Mesothelial cell of epicardium (in vitro differentiated cells): ENCODE data around the gene PPP1R14C. TPM values are rescaled to one million over a fixed set of nuclear protein-coding genes. Genes with fewer than 3 reads are reported as not detected.

Source experiments
- DNase-seq, 2 experiments: peaks; one replicate each; pipeline ENCODE4 v3.0.0; 2021; ENCODE audit warnings: low spot score in 2 of 2; ENCODE audit not compliant: unreplicated experiment in 2 of 2
- H3K27ac Mint-ChIP-seq: 2 replicates; pipeline ENCODE4 v1.8.0; 2021; ENCODE audit warnings: mixed read lengths
- H3K27me3 Mint-ChIP-seq: 2 replicates; pipeline ENCODE4 v1.8.0; 2021; ENCODE audit warnings: low read depth, mixed read lengths
- H3K36me3 Mint-ChIP-seq: 2 replicates; pipeline ENCODE4 v1.8.0; 2021; ENCODE audit warnings: mixed read lengths
- H3K4me1 Mint-ChIP-seq: 2 replicates; pipeline ENCODE4 v1.8.0; 2021; ENCODE audit warnings: mixed read lengths
- H3K4me3 Mint-ChIP-seq: 2 replicates; pipeline ENCODE4 v1.8.0; 2021; ENCODE audit warnings: mild to moderate bottlenecking, moderate library complexity, mixed read lengths
- H3K9me3 Mint-ChIP-seq: 2 replicates; pipeline ENCODE4 v1.8.0; 2021; ENCODE audit warnings: mixed read lengths
- total RNA-seq: library from RNA; stranded (reverse); gene quantifications from 3 replicates; pipeline ENCODE4 v1.2.1, GENCODE V29; 2021
- TF ChIP-seq, protein P1 (sequence below): fragments of 200-600 bp; sonication (generic); IDR thresholded peaks from one replicate; pipeline ENCODE4 v1.5.0; 2021; ENCODE audit warnings: antibody characterized with exemption; ENCODE audit not compliant: unreplicated experiment

Gene PPP1R14C
- total RNA-seq, 1 donor from 2014 or later: 0.27 TPM

DNA sequence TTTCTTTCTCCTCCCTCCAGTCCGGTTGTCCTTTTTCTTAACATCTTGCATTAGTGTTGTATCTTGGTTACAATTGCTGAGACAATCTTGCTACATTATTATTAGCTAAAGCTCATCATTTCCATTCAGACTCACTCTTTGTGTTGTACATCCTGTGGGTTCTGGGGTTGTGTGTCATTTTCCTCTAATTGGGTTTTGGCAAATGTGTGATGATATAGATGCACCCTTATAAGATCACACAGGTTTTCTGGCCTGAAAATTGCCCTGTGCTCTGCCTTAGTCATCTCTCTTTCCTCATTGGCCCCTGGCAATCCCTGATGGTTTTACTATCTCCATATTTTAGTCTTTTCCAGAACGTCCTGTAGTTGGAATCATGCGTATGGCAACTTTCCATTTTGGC, 60.1 kb downstream of the PPP1R14C start:
- H3K27ac Mint-ChIP-seq: no peak overlapping the region
- no peak overlapping the region for H3K4me3 Mint-ChIP-seq
- peaks cover 13% of the 10 kb centered on the region for H3K27me3 Mint-ChIP-seq
- TF ChIP-seq, protein P1, sequence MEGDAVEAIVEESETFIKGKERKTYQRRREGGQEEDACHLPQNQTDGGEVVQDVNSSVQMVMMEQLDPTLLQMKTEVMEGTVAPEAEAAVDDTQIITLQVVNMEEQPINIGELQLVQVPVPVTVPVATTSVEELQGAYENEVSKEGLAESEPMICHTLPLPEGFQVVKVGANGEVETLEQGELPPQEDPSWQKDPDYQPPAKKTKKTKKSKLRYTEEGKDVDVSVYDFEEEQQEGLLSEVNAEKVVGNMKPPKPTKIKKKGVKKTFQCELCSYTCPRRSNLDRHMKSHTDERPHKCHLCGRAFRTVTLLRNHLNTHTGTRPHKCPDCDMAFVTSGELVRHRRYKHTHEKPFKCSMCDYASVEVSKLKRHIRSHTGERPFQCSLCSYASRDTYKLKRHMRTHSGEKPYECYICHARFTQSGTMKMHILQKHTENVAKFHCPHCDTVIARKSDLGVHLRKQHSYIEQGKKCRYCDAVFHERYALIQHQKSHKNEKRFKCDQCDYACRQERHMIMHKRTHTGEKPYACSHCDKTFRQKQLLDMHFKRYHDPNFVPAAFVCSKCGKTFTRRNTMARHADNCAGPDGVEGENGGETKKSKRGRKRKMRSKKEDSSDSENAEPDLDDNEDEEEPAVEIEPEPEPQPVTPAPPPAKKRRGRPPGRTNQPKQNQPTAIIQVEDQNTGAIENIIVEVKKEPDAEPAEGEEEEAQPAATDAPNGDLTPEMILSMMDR: no peak
- H3K36me3 Mint-ChIP-seq: no peaks in the 10 kb centered on the region
- no peaks in the 10 kb centered on the region for H3K9me3 Mint-ChIP-seq
- peaks cover 3% of the 10 kb centered on the region for H3K4me1 Mint-ChIP-seq
- no peak for DNase-seq

DNA sequence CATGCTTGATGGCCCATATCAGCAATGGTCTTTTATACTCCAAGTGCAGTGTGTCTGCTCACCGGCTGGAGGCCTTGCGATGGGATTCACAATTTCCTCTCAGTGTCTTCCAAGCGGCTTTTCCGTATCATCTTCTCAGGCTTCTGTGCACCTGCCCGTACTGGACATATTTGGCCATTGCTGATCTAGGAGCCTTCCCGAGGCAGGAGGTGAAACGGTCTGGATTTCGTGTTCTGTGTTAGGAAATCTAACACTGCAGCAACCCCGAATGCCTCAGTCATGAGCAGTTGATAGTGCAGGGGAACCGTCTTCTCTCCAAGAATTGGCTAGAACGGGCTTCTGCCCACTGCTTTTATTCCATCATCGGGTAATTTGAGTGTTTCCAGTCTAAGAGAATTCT, 60.5 kb downstream of the PPP1R14C start:
- Mint-ChIP-seq H3K4me3 (no peak overlapping the region), H3K4me1 (peaks cover 3% of the 10 kb centered on the region), H3K9me3 (no peaks in the 10 kb centered on the region), H3K36me3 (no peaks in the 10 kb centered on the region), H3K27ac (no peak overlapping the region), H3K27me3 (peaks cover 13% of the 10 kb centered on the region)
- no peak for DNase-seq
- TF ChIP-seq, protein P1: no peak

DNA sequence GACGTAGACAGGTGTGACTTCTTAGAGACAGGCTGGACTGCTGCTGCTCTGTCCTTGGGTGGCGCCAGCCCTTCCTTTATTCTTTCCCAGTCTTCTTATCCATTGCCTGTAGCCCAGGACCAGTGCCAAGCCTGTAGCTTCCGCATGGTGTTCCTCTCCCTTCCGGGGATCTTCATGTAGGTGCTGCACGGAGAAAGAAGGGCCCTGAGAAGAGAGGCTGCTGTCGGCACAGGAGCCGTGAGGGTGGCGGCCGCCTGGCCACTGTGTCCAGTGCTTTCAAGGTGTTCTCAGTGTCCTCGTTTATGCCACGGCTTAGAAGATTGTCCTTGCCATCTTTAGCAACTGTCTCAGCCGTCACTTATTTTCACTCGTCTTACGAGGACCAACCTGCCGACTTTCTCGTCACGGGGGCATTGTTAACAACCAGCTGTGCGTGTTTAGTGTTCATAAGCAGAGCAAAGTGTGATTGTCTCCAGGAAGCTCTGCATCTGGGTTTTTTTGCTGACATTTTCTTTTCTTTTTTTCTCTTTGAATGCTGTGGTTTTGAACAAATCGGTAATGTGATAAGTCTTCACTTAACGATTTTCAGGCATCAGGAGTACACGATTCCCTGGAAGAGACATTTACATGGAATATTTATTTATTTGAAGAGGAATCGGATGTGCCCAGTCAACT, 61.2 kb downstream of the PPP1R14C start:
- Mint-ChIP-seq H3K27ac (no peak overlapping the region), H3K4me1 (peaks cover 3% of the 10 kb centered on the region), H3K36me3 (no peaks in the 10 kb centered on the region), H3K27me3 (peaks cover 9% of the 10 kb centered on the region), H3K9me3 (no peaks in the 10 kb centered on the region), H3K4me3 (no peak overlapping the region)
- TF ChIP-seq, protein P1: no peak
- no peak for DNase-seq

DNA sequence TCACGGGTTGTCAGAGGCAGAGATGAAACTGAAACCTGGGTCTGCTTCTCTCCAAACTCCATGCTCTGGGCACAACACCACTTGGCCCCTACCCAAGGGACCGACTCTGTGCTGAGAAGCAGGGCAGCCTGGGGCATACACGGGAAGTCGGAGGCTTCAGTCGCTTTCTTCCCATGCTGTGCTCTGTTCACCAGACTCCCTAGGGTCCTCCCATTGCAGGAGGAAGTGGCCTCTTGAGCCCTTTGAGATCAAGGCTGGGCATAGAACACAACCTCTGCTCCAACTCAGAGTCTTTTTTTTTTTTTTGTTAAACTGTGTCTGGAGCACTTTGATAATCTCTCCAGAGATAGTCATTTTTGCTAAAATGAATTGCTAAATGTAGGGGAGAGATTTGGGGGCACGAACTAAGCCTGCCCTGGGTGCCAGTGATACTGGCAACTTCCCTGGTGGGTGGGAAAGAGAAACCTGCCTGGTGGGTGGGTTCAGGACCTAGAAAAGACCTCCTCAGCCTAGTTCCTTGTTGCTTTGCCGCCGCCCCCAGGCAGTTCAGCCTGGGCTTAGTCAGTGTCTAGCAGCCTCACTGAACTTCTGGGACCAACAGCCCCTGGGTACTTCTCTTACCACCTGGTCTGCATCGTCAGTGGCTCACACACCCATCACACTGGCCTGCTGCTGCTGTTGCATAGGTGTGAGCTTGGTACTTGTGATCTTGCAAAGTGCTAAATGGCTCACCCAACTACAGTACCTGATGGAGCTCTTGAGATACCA, 62.0 kb downstream of the PPP1R14C start:
- H3K36me3 Mint-ChIP-seq: no peaks in the 10 kb centered on the region
- TF ChIP-seq, protein P1: no peak
- DNase-seq: no peak
- H3K9me3 Mint-ChIP-seq: no peaks in the 10 kb centered on the region
- H3K4me1 Mint-ChIP-seq: peaks cover 3% of the 10 kb centered on the region
- H3K27me3 Mint-ChIP-seq: peaks cover 6% of the 10 kb centered on the region
- H3K4me3 Mint-ChIP-seq: no peak overlapping the region
- H3K27ac Mint-ChIP-seq: no peak overlapping the region

DNA sequence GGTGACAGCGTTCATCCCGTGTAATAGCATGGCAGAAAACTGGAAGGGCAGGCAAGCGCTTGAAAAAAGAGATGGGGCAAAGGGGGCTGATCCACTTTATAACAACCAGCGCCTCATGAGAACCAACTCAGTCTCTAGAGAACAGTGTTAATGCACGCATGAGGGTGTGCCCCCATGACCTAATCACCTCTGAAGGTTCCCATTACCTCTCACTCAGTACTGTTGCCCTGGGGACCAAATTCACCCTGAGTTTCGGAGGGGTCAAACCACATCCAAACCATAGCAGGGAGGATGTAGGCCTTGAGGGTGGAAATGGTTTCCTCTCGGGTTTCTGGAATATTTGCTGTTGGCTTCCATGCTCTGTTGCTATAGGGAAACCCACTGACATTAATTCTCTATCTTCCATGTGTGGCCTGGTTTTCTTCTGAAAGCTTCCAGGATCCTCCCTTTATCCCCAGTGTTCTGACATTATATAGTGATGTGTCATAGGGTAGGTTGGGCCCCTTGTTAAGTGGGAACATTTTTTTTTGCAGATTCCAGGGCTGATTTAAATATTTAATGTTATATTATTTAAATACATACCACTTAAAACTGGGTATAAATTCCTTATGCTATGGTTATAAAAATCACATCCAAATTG, 65.2 kb downstream of the PPP1R14C start:
- Mint-ChIP-seq H3K27me3 (peaks cover 3% of the 10 kb centered on the region), H3K4me3 (no peak overlapping the region), H3K9me3 (no peaks in the 10 kb centered on the region), H3K27ac (no peak overlapping the region), H3K4me1 (peaks cover 5% of the 10 kb centered on the region), H3K36me3 (no peaks in the 10 kb centered on the region)
- DNase-seq: no peak
- TF ChIP-seq, protein P1: no peak
